ENCODE results near the gene ZBTB7B.

DNA sequence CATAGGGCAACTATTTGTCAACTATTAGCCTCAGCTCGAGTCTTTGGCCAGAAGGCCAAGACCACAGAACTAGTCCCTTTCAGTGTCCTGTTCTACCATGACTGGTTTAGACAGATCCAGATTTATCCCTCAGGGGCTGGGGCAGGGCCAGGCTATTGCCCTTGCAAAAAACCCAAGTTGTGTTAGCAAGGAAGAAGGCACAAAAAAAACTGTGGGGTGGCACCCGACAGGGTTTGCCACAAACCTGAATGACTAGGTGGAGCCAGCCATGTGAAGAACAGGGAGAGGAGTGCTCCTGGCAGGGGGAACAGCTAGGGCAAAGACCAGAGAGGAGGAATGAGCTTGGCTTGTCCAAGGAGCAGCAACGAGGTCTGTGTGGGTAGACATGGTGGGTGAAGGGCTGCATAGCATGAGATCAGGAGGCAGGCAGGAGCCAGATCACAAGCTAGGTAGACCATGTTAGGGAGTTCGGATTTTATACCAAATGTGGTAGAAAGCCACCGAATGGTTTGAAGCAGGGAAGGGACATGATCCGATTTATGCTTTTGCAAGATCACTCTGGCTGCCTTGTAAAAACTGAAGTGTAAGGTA is 35.3 kb downstream of the ZBTB7B start:
- no peak for TF ChIP-seq POLR2A (IDR thresholded peaks at IDR 0.05)
- TF ChIP-seq, protein P1, sequence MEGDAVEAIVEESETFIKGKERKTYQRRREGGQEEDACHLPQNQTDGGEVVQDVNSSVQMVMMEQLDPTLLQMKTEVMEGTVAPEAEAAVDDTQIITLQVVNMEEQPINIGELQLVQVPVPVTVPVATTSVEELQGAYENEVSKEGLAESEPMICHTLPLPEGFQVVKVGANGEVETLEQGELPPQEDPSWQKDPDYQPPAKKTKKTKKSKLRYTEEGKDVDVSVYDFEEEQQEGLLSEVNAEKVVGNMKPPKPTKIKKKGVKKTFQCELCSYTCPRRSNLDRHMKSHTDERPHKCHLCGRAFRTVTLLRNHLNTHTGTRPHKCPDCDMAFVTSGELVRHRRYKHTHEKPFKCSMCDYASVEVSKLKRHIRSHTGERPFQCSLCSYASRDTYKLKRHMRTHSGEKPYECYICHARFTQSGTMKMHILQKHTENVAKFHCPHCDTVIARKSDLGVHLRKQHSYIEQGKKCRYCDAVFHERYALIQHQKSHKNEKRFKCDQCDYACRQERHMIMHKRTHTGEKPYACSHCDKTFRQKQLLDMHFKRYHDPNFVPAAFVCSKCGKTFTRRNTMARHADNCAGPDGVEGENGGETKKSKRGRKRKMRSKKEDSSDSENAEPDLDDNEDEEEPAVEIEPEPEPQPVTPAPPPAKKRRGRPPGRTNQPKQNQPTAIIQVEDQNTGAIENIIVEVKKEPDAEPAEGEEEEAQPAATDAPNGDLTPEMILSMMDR (IDR thresholded peaks at IDR 0.05), result no peak
